ENCODE results near the gene MADCAM1. TPM values are rescaled to one million over a fixed set of nuclear protein-coding genes. Genes with fewer than 3 reads are reported as not detected.
"Not testable (repeated sequence)": the region's sequence is repeated elsewhere in the genome, so short reads cannot be mapped to it uniquely, and the experiment has no call there.

The MADCAM1 gene
- total RNA-seq, 1 donor from 2014 or later, result 0.18 TPM

- intact Hi-C loops (cut with micrococcal nuclease), result no loop called here
- Mint-ChIP-seq H3K36me3 (ENCODE audit: low read depth) (no peaks in the 10 kb centered on the region), H3K4me3 (no peak overlapping the region), H3K9me3 (no peaks in the 10 kb centered on the region), H3K27me3 (ENCODE audit: insufficient read depth) (no peaks in the 10 kb centered on the region), H3K27ac (no peak overlapping the region), H3K4me1 (ENCODE audit: low read depth) (no peaks in the 10 kb centered on the region)
- no peak for DNase-seq (ENCODE audit: low spot score)
Observed at GRCh38 chr19:474126-475078, 21.9 kb upstream of the MADCAM1 start.

GRCh38 chr19:475360-475759, 20.9 kb upstream of the MADCAM1 start:
- H3K9me3 Mint-ChIP-seq, result peaks cover 6% of the 10 kb centered on the region

DNA sequence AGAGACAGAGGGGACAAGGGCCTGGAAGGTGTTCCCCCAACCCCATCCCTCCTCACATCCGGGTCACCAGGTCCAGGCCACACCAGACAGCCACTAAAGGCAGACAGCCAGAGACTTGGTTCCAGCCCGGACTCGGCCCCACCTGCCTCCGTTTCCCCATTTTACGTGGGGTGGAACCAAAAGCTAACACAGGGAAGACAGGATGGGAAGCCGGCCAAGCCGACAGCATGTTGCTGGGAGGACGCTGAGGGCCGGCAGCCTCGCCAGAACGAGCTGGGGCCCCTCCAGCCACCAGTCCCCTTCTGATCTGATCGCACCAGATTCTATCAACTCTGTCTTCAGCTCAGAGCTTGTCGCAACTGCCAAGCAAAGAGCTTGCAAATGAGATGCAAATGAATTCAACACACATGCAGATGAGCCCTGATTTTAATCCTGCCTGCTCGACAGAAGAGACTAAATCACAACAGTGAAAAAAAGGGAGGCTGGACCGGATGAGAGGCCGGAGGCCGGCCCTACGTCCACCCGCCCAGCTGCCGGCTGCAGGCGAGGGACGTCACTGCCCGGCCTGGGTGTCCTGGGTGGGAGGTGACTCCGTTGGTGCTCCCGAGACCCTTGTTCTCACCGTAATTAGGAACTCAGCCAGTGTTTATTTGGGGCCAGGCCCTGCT, 17.9 kb upstream of the MADCAM1 start:
- no peak for DNase-seq (ENCODE audit: low spot score)
- no peak overlapping the region for H3K4me3 Mint-ChIP-seq
- H3K36me3 Mint-ChIP-seq (ENCODE audit: low read depth), result peaks cover 5% of the 10 kb centered on the region
- H3K27me3 Mint-ChIP-seq (ENCODE audit: insufficient read depth), result peaks cover 3% of the 10 kb centered on the region
- peaks cover 19% of the 10 kb centered on the region for H3K9me3 Mint-ChIP-seq
- no peak overlapping the region for H3K27ac Mint-ChIP-seq
- peaks cover 10% of the 10 kb centered on the region for H3K4me1 Mint-ChIP-seq (ENCODE audit: low read depth)
- intact Hi-C loops (cut with micrococcal nuclease), result no loop called here

More at GRCh38 chr19:475360-475759, 20.9 kb upstream of the MADCAM1 start:
- Mint-ChIP-seq H3K4me3 (no peak overlapping the region), H3K4me1 (ENCODE audit: low read depth) (peaks cover 6% of the 10 kb centered on the region), H3K36me3 (ENCODE audit: low read depth) (peaks cover under 1% of the 10 kb centered on the region), H3K27me3 (ENCODE audit: insufficient read depth) (no peaks in the 10 kb centered on the region), H3K27ac (no peak overlapping the region)
- intact Hi-C loops (cut with micrococcal nuclease), result no loop called here
- DNase-seq (ENCODE audit: low spot score), result no peak

DNA sequence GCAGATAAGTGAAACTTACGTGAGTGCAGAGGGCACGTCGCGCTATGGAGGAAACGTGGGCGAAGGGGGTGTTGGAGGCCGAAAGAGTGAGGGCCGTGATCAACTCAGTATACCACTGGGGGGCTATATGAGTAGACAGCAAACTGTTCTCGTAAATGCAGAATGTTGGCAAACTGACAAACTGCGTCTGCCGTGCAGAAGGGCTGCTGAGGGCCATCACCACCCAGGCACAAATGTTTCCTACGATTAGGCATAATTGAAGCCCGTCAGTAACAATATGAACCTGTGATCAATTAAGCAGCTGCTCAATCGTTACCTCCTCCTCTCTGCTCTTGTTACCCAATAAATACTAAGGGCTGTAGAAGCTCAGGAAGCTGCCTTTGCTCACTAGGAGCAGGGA, 17.3 kb upstream of the MADCAM1 start:
- peaks cover 5% of the 10 kb centered on the region for H3K36me3 Mint-ChIP-seq (ENCODE audit: low read depth)
- peaks cover 3% of the 10 kb centered on the region for H3K27me3 Mint-ChIP-seq (ENCODE audit: insufficient read depth)
- no peak overlapping the region for H3K4me3 Mint-ChIP-seq
- no peak overlapping the region for H3K27ac Mint-ChIP-seq
- intact Hi-C loops (cut with micrococcal nuclease), result no loop called here
- peaks cover 10% of the 10 kb centered on the region for H3K4me1 Mint-ChIP-seq (ENCODE audit: low read depth)
- DNase-seq (ENCODE audit: low spot score), result no peak
- H3K9me3 Mint-ChIP-seq, result peaks cover 19% of the 10 kb centered on the region

GRCh38 chr19:480016-480855, 16.1 kb upstream of the MADCAM1 start:
- H3K9me3 Mint-ChIP-seq, result peaks cover 19% of the 10 kb centered on the region
- peaks cover 6% of the 10 kb centered on the region for H3K27me3 Mint-ChIP-seq (ENCODE audit: insufficient read depth)
- intact Hi-C loops (cut with micrococcal nuclease), result no loop called here
- peaks cover 10% of the 10 kb centered on the region for H3K4me1 Mint-ChIP-seq (ENCODE audit: low read depth)
- H3K36me3 Mint-ChIP-seq (ENCODE audit: low read depth), result peaks cover 5% of the 10 kb centered on the region
- DNase-seq (ENCODE audit: low spot score), result no peak
- peak overlapping the region; percentile 83 for H3K27ac Mint-ChIP-seq
- peak overlapping the region; percentile 22 for H3K4me3 Mint-ChIP-seq

- H3K27me3 Mint-ChIP-seq (ENCODE audit: insufficient read depth); intact Hi-C loops (cut with micrococcal nuclease); H3K36me3 Mint-ChIP-seq (ENCODE audit: low read depth); H3K4me3 Mint-ChIP-seq; DNase-seq (ENCODE audit: low spot score); H3K4me1 Mint-ChIP-seq (ENCODE audit: low read depth): not testable (repeated sequence)
- H3K27ac Mint-ChIP-seq, result peak overlapping the region; percentile 83
- peaks cover 19% of the 10 kb centered on the region for H3K9me3 Mint-ChIP-seq
Observed at GRCh38 chr19:481100-481499, 15.2 kb upstream of the MADCAM1 start.

- peaks cover 8% of the 10 kb centered on the region for H3K27me3 Mint-ChIP-seq (ENCODE audit: insufficient read depth)
- H3K36me3 Mint-ChIP-seq (ENCODE audit: low read depth), result peaks cover 5% of the 10 kb centered on the region
- no peak for DNase-seq (ENCODE audit: low spot score)
- H3K9me3 Mint-ChIP-seq, result peaks cover 19% of the 10 kb centered on the region
- H3K4me1 Mint-ChIP-seq (ENCODE audit: low read depth), result peaks cover 10% of the 10 kb centered on the region
- intact Hi-C loops (cut with micrococcal nuclease), result no loop called here
- no peak overlapping the region for H3K4me3 Mint-ChIP-seq
- no peak overlapping the region for H3K27ac Mint-ChIP-seq
Observed at GRCh38 chr19:482186-483041, 13.9 kb upstream of the MADCAM1 start.

- H3K9me3 Mint-ChIP-seq, result peaks cover 19% of the 10 kb centered on the region
- peaks cover 5% of the 10 kb centered on the region for H3K36me3 Mint-ChIP-seq (ENCODE audit: low read depth)
- peaks cover 10% of the 10 kb centered on the region for H3K4me1 Mint-ChIP-seq (ENCODE audit: low read depth)
- intact Hi-C loops (cut with micrococcal nuclease), result no loop called here
- H3K27ac Mint-ChIP-seq, result no peak overlapping the region
- H3K4me3 Mint-ChIP-seq, result no peak overlapping the region
- H3K27me3 Mint-ChIP-seq (ENCODE audit: insufficient read depth), result peaks cover 10% of the 10 kb centered on the region
- no peak for DNase-seq (ENCODE audit: low spot score)
Observed at GRCh38 chr19:483332-484072, 12.8 kb upstream of the MADCAM1 start.

DNA sequence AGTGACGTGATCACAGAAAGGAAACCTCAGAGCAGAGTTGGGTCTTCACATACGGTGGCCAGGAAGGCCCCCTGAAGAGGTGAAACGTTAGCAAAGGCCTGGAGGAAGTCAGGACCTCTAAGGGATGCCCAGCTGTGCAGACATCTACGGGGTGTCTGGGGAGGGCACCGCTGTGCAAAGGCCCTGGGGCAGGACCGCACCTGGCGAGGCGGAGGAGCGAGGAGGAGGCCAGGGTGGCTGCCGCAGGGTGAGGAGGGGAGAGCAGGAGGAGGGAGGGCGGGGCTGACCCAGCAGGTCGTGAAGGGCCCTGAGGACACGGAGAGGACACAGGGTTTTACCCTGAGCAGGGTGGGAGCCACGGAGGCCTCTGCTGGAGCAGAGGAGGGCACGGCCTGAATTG, 11.8 kb upstream of the MADCAM1 start:
- DNase-seq (ENCODE audit: low spot score), result no peak
- Mint-ChIP-seq H3K27me3 (ENCODE audit: insufficient read depth) (peaks cover 10% of the 10 kb centered on the region), H3K36me3 (ENCODE audit: low read depth) (peaks cover 5% of the 10 kb centered on the region), H3K4me1 (ENCODE audit: low read depth) (peaks cover 10% of the 10 kb centered on the region), H3K9me3 (peaks cover 19% of the 10 kb centered on the region), H3K27ac (no peak overlapping the region), H3K4me3 (no peak overlapping the region)
- intact Hi-C loops (cut with micrococcal nuclease), result no loop called here

DNA sequence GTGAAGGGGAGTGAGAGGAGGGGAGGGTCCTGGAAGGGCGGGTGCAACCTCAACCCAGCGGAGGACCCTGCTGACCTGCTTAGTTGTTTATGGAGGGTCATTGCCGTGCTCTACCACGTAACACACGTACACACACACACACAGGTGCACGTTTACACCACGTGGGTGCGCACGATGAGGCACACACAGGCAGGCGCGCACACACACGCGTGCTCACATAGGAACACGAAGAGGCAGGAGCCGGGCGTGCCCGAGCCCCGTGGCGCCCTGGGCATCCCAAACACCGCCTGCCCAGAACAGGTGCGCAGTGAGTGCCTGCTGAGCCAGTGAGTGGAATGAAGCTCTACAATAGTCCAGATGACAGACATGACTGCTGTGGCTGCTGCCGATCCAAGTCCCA, 11.2 kb upstream of the MADCAM1 start:
- Mint-ChIP-seq H3K27ac (no peak overlapping the region), H3K4me1 (ENCODE audit: low read depth) (peaks cover 6% of the 10 kb centered on the region), H3K9me3 (peaks cover 16% of the 10 kb centered on the region), H3K27me3 (ENCODE audit: insufficient read depth) (peaks cover 10% of the 10 kb centered on the region), H3K4me3 (no peak overlapping the region), H3K36me3 (ENCODE audit: low read depth) (peaks cover 5% of the 10 kb centered on the region)
- no peak for DNase-seq (ENCODE audit: low spot score)
- intact Hi-C loops (cut with micrococcal nuclease), result no loop called here

DNA sequence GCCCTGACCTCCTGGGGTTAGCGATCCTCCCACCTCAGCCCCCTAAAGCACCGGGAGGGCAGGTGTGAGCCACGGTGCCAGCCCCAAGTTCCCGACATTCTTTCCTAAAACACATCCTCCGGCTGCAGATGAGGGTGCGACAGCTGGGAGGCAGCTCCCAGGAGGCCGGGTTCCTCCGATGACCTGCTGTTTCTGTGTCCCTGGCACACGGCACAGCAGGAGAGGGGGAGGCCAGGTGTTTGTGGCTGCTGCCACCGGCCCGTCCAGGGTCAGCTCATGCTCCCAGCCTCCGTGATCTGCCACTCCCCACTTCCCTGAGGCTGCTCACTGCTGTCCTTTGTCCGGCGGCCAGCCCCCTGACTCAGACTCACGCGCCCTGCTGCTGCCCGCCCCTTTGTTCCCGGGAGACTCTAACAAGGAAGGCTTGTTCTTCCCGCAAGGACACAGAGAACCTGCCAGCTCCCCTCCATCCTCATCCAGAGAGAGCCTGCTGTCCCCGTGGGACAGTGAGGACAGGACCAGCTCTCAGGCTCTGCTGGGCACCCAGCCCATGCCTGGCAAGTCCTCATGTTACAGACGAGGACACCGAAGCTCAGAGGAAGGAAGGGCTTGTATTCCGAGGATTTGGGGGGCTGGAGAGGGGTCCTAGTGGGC, 10.6 kb upstream of the MADCAM1 start:
- H3K9me3 Mint-ChIP-seq, result peaks cover 9% of the 10 kb centered on the region
- intact Hi-C loops (cut with micrococcal nuclease), result no loop called here
- H3K36me3 Mint-ChIP-seq (ENCODE audit: low read depth), result peaks cover 2% of the 10 kb centered on the region
- H3K27ac Mint-ChIP-seq, result no peak overlapping the region
- no peak for DNase-seq (ENCODE audit: low spot score)
- H3K4me3 Mint-ChIP-seq, result no peak overlapping the region
- H3K27me3 Mint-ChIP-seq (ENCODE audit: insufficient read depth), result peaks cover 10% of the 10 kb centered on the region
- peaks cover under 1% of the 10 kb centered on the region for H3K4me1 Mint-ChIP-seq (ENCODE audit: low read depth)
